ENCODE results near the gene PXDC1.
"Not testable (repeated sequence)": the region's sequence is repeated elsewhere in the genome, so short reads cannot be mapped to it uniquely, and the experiment has no call there.

- not testable (repeated sequence) for TF ChIP-seq CTCF (conservative IDR thresholded peaks at IDR 0.05); EZH2 (IDR thresholded peaks at IDR 0.05; ENCODE audit: low read depth)
These were observed 73.8 kb downstream of the PXDC1 start for GRCh38 chr6:3677751-3678150.
